ENCODE results near the gene IGF2BP1. TPM values are rescaled to one million over a fixed set of nuclear protein-coding genes. Genes with fewer than 3 reads are reported as not detected.

Gene IGF2BP1
- total RNA-seq, 1 experiment from 2014 or later = 434 TPM

DNA sequence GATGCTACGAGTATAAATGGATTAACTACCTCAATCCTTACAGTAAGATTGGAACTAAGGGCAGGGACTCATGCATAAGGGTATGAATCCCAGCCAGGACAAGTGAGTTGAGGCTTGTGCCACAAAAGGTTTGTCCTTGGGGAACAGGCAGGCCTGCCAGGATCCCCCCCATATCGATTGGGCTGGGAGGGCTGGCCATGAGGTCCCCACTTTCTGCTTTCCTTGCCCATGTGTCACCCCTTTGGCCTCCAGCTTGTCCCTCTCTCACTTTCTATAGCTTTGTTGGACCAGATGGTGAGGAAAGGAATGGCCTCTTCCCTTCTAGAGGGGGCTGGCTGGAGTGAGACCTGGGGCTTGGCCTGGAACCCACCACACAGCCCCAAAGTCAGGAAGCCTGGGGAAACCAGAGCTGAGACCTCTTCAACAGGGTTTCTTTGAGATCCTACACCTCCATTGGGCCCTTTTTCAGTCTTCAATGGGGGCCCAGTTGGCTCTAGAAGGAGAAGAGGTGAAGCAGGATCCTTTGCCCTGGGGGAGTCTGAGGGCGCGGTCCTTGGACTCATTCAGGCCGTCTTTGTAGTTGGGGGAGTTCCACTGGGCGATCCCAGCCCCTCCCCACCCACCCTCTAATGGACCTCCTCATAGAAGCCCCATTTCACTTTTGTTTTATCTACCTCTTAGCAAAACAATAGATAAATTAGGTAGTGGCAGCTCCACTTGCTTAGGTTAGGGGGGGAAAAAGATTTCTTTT lies 57.3 kb downstream of the IGF2BP1 start:
- no peak overlapping the region for H2BK12ac ChIP-seq (ENCODE audit: insufficient read length, low read depth, low read length)
- no peak overlapping the region; the same call in 1 of the 2 replicates for H3K14ac ChIP-seq (ENCODE audit: insufficient read depth, low read length)
- Mint-ChIP-seq H3K4me3 (peak overlapping the region in 1 of 2 experiments; percentile 57; a peak in 1 of 5 replicates), H3K27me3 (ENCODE audit: low read depth) (no peaks in the 10 kb centered on the region; the same call in 1 of the 2 replicates), H3K4me1 (peaks cover 34 to 54% of the 10 kb centered on the region in 2 experiments), H3K36me3 (ENCODE audit: insufficient read depth in 1 of 3, low read depth in 3 of 3) (peaks cover 26 to 55% (median 52%) of the 10 kb centered on the region in 3 experiments; a peak in 6 of 7 replicates), H3K9me3 (no peaks in the 10 kb centered on the region), H3K27ac (peak overlapping the region; percentile 40 to 87 (median 53); a peak in 5 of 7 replicates)
- no peak overlapping the region for H3T11ph ChIP-seq (ENCODE audit: low read length)
- DNase-seq = no peak
- H3K79me1 ChIP-seq (ENCODE audit: insufficient read depth, low read depth, low read length, poor library complexity, severe bottlenecking) = no peaks in the 10 kb centered on the region
- H3K18ac ChIP-seq (ENCODE audit: insufficient read length, low read depth, low read length) = no peak overlapping the region
- no peak overlapping the region for H2BK15ac ChIP-seq (ENCODE audit: low read depth, low read length)
- no peak overlapping the region for H3K4ac ChIP-seq (ENCODE audit: low read depth, low read length)
- H3K4me1 ChIP-seq (ENCODE audit: insufficient read depth, low read length) = peaks cover 12% of the 10 kb centered on the region; the same call in 1 of the 2 replicates
- H3K4me2 ChIP-seq (ENCODE audit: insufficient read depth, insufficient read length, low read length) = no peak overlapping the region
- no peak overlapping the region for H2BK120ac ChIP-seq (ENCODE audit: low read depth, low read length, poor library complexity, severe bottlenecking)
- H2AK5ac ChIP-seq (ENCODE audit: insufficient read length, low read length) = no peak overlapping the region
- H2AFZ ChIP-seq (ENCODE audit: low read length) = no peak overlapping the region
- no peak overlapping the region for H3K9ac ChIP-seq (ENCODE audit: extremely low read depth, insufficient read length, low read length)
- no peak overlapping the region for H4K91ac ChIP-seq (ENCODE audit: insufficient read length, low read depth, low read length)
- H4K8ac ChIP-seq (replicated peaks; ENCODE audit: insufficient read length, low read depth, low read length) = no peak overlapping the region
- peak overlapping the region; percentile 9 for H3K27ac ChIP-seq (ENCODE audit: insufficient read length, low read depth, low read length)
- no peak overlapping the region for H2BK5ac ChIP-seq (ENCODE audit: insufficient read length, low read length)
- H3K23me2 ChIP-seq (ENCODE audit: insufficient read length, low read depth, low read length, poor library complexity, severe bottlenecking) = no peaks in the 10 kb centered on the region
- no peak overlapping the region for H4K5ac ChIP-seq (ENCODE audit: insufficient read length, low read depth, low read length)
- H2BK20ac ChIP-seq (ENCODE audit: low read depth, low read length, poor library complexity, severe bottlenecking) = no peak overlapping the region
- H3K79me2 ChIP-seq (ENCODE audit: insufficient read depth, low read length) = no peaks in the 10 kb centered on the region
- no peak for TF ChIP-seq CTCF (conservative IDR thresholded peaks at IDR 0.05)
- H4K20me1 ChIP-seq (ENCODE audit: control insufficient read depth, insufficient read depth, insufficient read length) = no peaks in the 10 kb centered on the region
- H3K23ac ChIP-seq (ENCODE audit: insufficient read length, low read depth, low read length) = no peak overlapping the region
- no peak overlapping the region for H3K56ac ChIP-seq (ENCODE audit: insufficient read length, low read depth, low read length)
- no peaks in the 10 kb centered on the region for H3K27me3 ChIP-seq (ENCODE audit: insufficient read depth, low read length)
- no CpG with 5 or more reads among the region's 6 CpGs for WGBS (ENCODE audit: extremely low coverage, insufficient read length, low lambda C conversion rate)
- no peaks in the 10 kb centered on the region for H3K9me3 ChIP-seq (ENCODE audit: control insufficient read depth, low read depth, low read length)

Data from H9 (cell line).